GM18505 (cell line): ENCODE data around the gene SLC4A5.

Experiments used
- ATAC-seq: cut with Tn5 transposase; IDR thresholded peaks from one replicate; pipeline ENCODE4 v1.9.1; 2021; ENCODE audit not compliant: unreplicated experiment
- POLR2A ChIP-seq: IDR thresholded peaks from 4 replicates; pipeline ENCODE4 v1.6.1; 2011; ENCODE audit warnings: borderline replicate concordance; ENCODE audit not compliant: insufficient read depth, insufficient read length; ENCODE audit errors: extremely low read depth

Gene SLC4A5

DNA sequence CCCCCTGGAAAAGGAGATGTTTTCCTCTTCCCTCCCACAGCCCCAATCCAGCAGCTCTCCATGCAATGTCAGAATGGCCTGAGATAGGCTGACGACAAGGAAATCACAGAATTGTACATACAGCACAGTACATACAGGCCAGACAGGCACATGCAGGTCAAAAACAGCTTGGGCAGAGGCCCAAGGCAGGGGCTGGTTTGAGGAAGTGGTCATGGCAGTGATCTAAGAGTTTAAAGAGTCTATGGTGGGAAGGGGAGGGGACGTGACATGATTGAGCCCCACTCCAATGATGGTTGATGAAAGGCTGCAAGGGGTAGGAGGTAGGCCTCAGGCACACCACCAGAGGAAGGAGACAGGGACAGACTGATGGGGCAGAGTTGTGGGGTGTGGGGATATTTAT is 32.6 kb upstream of the SLC4A5 start:
- ATAC-seq = no peak
- no peak for TF ChIP-seq POLR2A

DNA sequence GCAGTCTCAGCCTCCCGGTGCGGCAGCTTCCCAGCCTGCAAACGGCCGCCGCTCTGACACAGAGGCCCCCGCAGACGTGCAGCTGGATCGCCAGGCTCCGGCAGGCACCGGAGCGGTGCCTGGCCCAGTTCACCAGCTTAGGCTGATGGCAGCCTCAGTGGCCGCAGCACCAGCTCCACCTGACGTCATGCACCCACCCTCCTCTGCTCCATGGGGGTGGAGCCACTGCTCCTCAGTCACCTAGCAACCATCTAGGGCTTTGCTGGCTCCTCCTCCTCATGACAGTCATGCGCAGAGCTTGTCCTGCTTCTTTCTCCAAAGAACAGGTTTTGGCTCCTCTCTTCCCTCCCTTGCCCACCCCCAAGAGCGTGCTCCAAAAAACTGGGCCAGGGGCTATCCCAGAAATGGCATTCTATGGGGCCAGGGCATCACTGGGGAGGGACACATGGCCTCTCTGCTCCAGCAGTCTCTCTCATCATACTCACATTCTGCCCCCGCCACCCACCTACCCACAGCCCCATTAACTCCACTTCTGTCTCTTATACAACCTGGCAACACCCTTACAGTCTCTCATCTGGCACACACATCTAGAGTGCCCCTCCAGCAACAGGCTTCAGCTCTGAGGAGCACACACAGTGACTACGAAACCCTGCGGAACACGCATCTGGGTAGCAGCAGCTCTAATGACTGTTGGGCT is 31.4 kb upstream of the SLC4A5 start:
- ATAC-seq = no peak
- TF ChIP-seq POLR2A = no peak

DNA sequence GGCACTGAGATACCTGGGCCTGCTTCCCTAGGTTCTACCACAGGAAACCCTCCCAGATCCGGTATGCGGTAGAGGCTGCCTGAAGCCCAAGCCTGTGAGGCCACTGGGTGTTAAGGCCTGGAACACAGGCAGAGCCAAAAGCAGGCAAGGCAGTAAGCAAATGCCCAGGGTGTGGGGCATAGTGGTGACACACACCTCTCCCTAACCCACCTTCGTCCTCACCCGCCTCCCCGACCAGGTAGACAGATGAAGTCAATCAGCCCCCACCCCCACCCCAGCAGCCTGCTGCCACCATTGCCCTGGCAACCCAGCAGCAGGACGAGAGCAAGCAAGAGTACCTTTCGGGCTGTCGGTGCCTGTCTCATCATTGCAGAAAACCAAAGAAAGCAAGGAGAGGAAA is 30.8 kb upstream of the SLC4A5 start:
- TF ChIP-seq POLR2A = no peak
- no peak for ATAC-seq

DNA sequence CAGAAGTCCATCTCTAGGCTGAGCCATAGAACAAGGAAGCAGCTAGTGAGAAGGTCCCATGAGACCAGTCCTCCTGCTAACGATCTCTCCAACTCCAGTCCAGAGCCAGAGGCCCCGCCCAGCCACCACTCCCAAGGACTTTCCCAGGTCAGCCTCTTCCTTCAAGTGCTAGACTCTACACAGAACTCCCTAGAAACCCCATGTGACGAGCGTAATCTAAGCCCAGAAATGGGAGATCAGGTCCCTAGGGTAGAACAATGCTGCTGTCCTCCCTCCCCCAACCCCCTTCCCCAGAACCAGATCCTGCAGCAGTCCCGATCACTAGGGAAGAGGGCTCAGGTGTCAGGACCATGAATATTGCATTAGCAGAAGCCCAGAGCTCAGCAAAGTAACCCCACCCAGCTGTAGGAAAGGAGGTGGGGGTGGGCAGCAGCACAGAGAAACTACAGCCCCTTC is 30.0 kb upstream of the SLC4A5 start:
- TF ChIP-seq POLR2A = no peak
- no peak for ATAC-seq

DNA sequence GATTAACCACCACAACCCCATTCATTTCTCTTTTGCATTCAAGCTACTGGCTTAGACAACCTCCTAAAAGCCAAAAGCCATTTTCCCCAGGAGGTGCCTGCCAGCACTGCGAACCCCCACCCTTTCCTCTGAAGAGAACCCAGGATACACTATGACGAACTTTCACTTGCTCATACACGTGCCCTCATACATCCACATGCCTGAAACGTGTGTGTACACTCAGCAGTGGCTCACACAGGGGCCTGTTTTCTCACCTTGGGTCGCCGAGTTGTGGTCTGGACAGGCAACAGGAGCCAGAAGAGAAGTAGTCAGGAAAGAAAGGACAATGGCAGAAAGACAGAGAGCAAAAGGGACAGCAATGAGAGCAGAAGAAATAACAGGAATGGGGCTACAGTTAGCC is 29.5 kb upstream of the SLC4A5 start:
- TF ChIP-seq POLR2A = no peak
- ATAC-seq = no peak

DNA sequence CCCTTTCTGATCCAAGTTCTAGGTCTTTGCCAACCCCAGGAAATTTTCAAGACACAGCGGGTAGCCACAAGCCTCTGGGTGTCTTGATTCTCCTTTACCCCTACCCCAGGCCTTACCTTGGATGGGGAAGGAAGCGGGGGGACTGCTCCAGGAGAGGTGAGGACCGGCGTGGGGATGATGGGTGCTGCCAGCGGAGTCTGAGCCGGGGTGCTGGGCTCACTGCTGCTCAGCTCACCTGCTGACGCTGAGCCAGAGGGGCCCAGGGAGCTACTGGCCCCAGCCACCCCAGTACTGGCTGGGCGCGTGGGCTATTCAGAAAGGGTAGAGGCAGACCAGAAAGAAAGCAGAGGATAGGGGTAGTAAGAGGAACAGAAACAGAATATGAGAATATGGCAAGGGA is 28.2 kb upstream of the SLC4A5 start:
- no peak for ATAC-seq
- no peak for TF ChIP-seq POLR2A

DNA sequence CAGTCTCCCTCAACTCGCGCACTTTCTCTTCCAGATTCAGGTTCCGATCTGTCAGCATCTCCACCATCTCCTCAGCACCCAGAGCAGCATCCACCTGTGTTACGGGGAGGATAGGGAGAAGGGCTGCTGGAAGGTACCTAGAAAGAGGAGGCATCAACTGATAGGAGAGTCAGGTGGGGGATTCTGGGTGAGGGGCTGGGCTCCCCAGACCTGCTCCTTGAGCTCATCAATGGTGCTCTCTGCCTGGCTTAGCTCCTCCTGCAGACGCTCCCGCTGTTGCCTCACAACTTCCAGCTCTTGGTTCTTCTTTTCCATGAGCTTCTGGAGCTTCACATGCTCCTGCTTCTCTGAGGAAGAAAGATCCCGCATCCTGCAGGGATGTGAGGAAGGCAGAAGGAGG is 26.8 kb upstream of the SLC4A5 start:
- no peak for ATAC-seq
- TF ChIP-seq POLR2A = no peak

DNA sequence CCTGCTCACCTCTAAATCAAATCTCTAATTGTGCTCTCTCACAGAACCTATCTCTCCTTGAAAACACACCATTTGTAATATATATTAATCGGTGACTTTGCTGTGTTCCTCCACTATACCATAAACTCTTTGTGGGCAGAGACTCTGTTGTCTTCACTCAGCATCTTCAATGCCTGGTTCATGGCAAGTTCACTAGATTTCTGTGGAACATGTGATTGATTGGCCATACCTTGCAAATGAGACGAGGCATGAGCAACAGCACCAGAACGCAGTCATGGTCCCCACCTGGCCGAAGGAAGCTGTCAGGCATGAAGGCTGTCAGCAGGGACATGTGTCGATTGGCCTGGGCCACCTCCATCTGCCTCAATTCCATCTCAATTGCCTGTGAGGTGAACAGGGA is 25.3 kb upstream of the SLC4A5 start:
- no peak for TF ChIP-seq POLR2A
- no peak for ATAC-seq

DNA sequence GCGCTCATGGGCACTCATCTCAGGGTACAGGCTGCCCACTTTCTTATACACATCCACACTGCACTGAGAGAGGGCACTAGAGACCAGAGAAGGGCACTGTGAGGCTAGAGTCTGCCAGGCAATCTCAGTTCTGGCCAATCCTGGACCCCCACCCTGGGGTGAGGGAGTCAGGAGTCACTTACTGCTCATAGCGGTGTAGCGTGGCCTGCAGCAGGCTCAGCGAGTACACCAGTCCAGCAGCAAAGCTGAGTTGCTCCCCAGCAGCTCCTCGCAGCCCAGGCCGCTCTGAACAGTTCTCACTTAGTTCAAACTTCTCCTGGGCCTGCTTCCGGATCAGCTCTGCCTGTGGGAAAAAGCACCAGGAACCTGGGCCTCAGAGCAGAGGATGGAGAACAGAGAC is 24.6 kb upstream of the SLC4A5 start:
- no peak for TF ChIP-seq POLR2A
- no peak for ATAC-seq

DNA sequence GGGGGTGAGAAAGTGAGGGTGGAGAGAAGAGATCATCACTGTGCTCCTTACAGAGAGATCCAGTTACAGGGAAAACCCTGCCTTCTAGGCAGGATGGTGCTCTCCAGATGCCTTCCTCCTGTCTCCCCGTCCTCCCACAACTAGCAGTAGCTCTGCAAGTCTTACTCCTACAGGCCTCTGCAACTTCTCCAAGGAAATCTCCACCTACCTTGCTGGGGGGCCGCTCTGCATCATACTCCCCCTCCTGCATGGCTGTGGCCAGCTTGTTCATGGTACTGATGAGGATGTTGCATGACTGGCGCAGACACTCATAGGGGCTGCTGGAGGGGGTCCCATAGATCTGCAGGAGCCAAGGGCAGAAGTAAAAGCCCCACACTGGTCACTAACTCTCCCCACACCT is 22.8 kb upstream of the SLC4A5 start:
- ATAC-seq = no peak
- no peak for TF ChIP-seq POLR2A

DNA sequence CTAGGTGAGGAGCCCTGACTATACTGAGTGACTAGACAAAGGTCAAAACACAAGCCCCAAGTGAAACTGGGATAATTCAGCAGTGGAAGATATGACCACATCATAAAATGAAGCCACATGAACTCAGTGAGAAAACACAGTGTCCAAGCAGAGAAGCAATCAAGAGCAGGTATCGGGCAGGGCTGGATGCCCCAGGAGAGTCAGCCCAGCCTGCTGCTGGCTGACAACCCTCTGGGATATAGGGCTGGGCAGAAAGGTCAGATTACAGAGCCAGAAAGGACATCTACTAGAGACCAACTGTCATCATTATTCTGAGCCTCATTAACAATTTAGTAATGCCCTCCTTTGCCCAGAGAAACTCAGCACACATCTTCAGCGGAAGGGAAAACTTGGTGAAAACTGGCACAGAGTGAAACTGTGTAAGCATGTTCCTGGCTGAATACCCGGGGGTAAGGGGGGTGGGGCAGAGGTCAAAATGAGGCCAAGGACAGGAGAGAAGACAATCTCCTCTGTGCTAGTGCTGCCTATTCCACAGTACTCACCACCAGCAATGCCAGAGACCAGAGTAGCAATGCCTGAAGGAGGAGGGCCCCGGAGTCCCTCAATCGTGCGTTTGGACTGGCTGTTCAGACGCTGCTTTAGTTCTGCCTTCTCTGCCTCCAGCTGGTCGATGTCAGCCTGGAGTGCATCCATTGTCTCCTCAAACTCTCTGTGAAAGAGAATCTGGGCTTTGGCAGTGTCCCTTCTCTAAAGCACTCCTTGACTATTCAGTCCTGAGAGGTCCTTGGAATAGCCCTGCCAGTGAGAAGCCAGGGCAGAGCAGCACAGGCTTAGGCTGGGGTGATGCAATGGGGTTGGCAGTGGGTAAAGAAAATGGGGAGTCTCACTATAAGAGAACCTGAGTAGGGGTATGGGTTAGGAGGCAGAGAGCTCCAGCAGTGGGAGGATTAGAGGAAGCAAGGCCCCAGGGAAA is 21.6 kb upstream of the SLC4A5 start:
- no peak for TF ChIP-seq POLR2A
- no peak for ATAC-seq

DNA sequence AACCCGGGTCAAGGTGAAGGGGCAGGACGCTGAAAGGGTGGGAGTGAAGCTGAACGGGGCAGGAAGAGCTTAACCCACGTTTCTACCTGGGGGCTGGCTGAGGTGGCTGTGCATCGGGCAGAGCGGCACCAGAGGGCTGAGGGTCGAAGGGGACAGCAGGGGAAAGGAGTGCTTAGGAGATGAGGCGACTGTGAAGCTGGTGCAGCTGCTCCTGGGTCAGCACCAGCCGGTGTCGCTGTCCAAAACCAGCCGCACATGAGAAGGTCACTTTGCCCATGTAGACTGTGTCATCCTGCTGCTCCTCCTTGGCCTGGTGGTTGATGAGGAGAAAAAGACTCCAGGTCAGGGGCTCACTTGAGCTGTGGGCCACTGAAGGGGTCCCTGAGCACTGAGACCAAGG is 18.1 kb upstream of the SLC4A5 start:
- TF ChIP-seq POLR2A = no peak
- ATAC-seq = no peak

DNA sequence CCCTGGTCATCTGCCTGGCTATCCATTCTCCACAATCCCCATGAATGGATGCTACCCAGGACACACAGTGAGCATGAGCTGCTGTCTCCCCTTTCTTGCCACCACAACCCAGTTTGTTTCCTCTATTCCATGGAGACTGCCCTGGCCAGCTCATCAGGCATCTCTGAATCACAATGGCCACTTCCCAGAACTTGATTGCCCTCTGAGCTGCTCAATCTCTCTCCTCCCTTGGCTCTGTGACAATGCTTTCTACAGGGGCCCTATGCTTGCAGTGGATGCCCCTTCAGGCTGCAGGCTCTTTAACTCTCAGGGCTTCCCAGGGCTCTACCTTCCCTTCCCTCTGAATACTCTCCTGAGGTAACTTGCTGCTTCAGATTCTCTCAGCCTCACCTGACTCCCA is 14.4 kb upstream of the SLC4A5 start:
- no peak for TF ChIP-seq POLR2A
- ATAC-seq = no peak

DNA sequence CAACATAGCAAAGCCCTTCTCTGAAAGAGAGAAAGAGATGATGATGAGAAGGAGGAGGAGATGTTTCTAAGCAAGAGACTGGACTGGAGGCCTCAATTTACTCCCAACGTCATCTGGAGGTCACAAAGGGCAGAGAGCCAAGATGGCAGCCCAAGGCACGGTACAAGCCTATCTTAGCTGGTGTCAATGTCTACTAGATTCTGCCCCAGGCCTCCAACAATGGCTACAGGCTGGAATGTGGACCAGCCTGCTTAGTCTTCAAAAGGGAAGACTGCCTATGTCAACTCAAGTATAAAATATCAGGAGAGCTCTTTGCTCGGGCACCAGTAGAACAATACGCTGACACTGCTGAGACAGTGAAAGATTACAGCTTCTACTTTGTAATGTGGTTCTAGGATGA is 6.7 kb upstream of the SLC4A5 start:
- no peak for ATAC-seq
- TF ChIP-seq POLR2A = no peak
